Smooth muscle cell (in vitro differentiated cells): ENCODE measurements around the gene ESPL1. TPM values are rescaled to one million over a fixed set of nuclear protein-coding genes. Genes with fewer than 3 reads are reported as not detected.

Source experiments
- polyA plus RNA-seq: library from polyadenylated mRNA; unstranded; fragments of >200 nt; fragmentation: Nextera tagmentation; extraction: Ambion mirVana; gene quantifications from 2 replicates; pipeline ENCODE4 v1.2.1, GENCODE V29; 2016
- total RNA-seq: library from RNA; depleted of rRNA; stranded (reverse); fragments of >200 nt; gene quantifications from 2 replicates; pipeline ENCODE4 v1.2.3, GENCODE V29; 2014

ESPL1 gene
- total and polyA plus RNA-seq, 2 experiments from 2014 or later, result 2.0 to 3.1 TPM

Other genes with a start within 250 kb of the ESPL1 start
- 9.3 and 11.4 TPM in 2 replicates for gene TNS2, start 218.2 kb upstream of the ESPL1 start, total RNA-seq
- gene TNS2, start 218.2 kb upstream of the ESPL1 start, polyA plus RNA-seq, result 17.4 TPM in 2 replicates
- gene SPRYD3, start 188.9 kb upstream of the ESPL1 start, total RNA-seq, result 20.2 and 23.0 TPM in 2 replicates
- 43.5 and 57.1 TPM in 2 replicates for gene SPRYD3, start 188.9 kb upstream of the ESPL1 start, polyA plus RNA-seq
- gene IGFBP6, start 170.6 kb upstream of the ESPL1 start, total RNA-seq, result 22.6 and 22.7 TPM in 2 replicates
- 94.4 and 102 TPM in 2 replicates for gene IGFBP6, start 170.6 kb upstream of the ESPL1 start, polyA plus RNA-seq
- gene SOAT2, start 164.8 kb upstream of the ESPL1 start, total RNA-seq, result not detected in 2 replicates
- not detected in 2 replicates for gene SOAT2, start 164.8 kb upstream of the ESPL1 start, polyA plus RNA-seq
- 5.2 and 7.6 TPM in 2 replicates for gene ZNF740, start 87.6 kb upstream of the ESPL1 start, total RNA-seq
- 1.0 and 3.1 TPM in 2 replicates for gene ZNF740, start 87.6 kb upstream of the ESPL1 start, polyA plus RNA-seq
- 9.0 and 10.6 TPM in 2 replicates for gene CSAD, start 87.4 kb upstream of the ESPL1 start, total RNA-seq
- gene CSAD, start 87.4 kb upstream of the ESPL1 start, polyA plus RNA-seq, result 4.8 and 11.8 TPM in 2 replicates
- gene ITGB7, start 61.0 kb upstream of the ESPL1 start, total RNA-seq, result 5.8 TPM in 1 of 2 replicates, not detected in the other
- 1.5 TPM in 1 of 2 replicates, not detected in the other for gene ITGB7, start 61.0 kb upstream of the ESPL1 start, polyA plus RNA-seq
- 19.9 and 21.8 TPM in 2 replicates for gene RARG, start 36.1 kb upstream of the ESPL1 start, total RNA-seq
- gene RARG, start 36.1 kb upstream of the ESPL1 start, polyA plus RNA-seq, result 31.3 and 32.9 TPM in 2 replicates
- gene PFDN5, start 27.2 kb downstream of the ESPL1 start, total RNA-seq, result 416 and 464 TPM in 2 replicates
- gene PFDN5, start 27.2 kb downstream of the ESPL1 start, polyA plus RNA-seq, result 523 and 540 TPM in 2 replicates
- gene MYG1, start 31.4 kb downstream of the ESPL1 start, total RNA-seq, result 30.8 and 39.1 TPM in 2 replicates
- gene MYG1, start 31.4 kb downstream of the ESPL1 start, polyA plus RNA-seq, result 56.9 and 60.9 TPM in 2 replicates
- 56.8 and 57.3 TPM in 2 replicates for gene AAAS, start 53.3 kb downstream of the ESPL1 start, total RNA-seq
- gene AAAS, start 53.3 kb downstream of the ESPL1 start, polyA plus RNA-seq, result 58.3 and 65.7 TPM in 2 replicates
- 0.04 and 0.40 TPM in 2 replicates for gene SP7, start 68.1 kb downstream of the ESPL1 start, total RNA-seq
- gene SP7, start 68.1 kb downstream of the ESPL1 start, polyA plus RNA-seq, result 0.38 TPM in 1 of 2 replicates, not detected in the other
- 48.6 and 51.5 TPM in 2 replicates for gene SP1, start 111.9 kb downstream of the ESPL1 start, total RNA-seq
- 10.1 and 10.2 TPM in 2 replicates for gene SP1, start 111.9 kb downstream of the ESPL1 start, polyA plus RNA-seq
- not detected in 2 replicates for gene AMHR2, start 155.6 kb downstream of the ESPL1 start, total RNA-seq
- gene AMHR2, start 155.6 kb downstream of the ESPL1 start, polyA plus RNA-seq, result 0.49 TPM in 1 of 2 replicates, not detected in the other
- gene PRR13, start 173.4 kb downstream of the ESPL1 start, total RNA-seq, result 45.7 and 65.3 TPM in 2 replicates
- gene PRR13, start 173.4 kb downstream of the ESPL1 start, polyA plus RNA-seq, result 176 and 181 TPM in 2 replicates
- gene PCBP2, start 183.8 kb downstream of the ESPL1 start, total RNA-seq, result 229 and 306 TPM in 2 replicates
- gene PCBP2, start 183.8 kb downstream of the ESPL1 start, polyA plus RNA-seq, result 90.8 and 128 TPM in 2 replicates
- gene MAP3K12, start 231.2 kb downstream of the ESPL1 start, total RNA-seq, result 11.9 and 34.6 TPM in 2 replicates
- 15.1 and 25.3 TPM in 2 replicates for gene MAP3K12, start 231.2 kb downstream of the ESPL1 start, polyA plus RNA-seq
- 21.3 and 31.8 TPM in 2 replicates for gene TARBP2, start 233.0 kb downstream of the ESPL1 start, total RNA-seq
- gene TARBP2, start 233.0 kb downstream of the ESPL1 start, polyA plus RNA-seq, result 47.5 and 60.3 TPM in 2 replicates
- gene NPFF, start 239.2 kb downstream of the ESPL1 start, total RNA-seq, result not detected in 2 replicates
- 0.38 and 2.6 TPM in 2 replicates for gene NPFF, start 239.2 kb downstream of the ESPL1 start, polyA plus RNA-seq